Measurements from ENCODE around the gene MAGEA11.
"Not testable (repeated sequence)": the region's sequence is repeated elsewhere in the genome, so short reads cannot be mapped to it uniquely, and the experiment has no call there.

MAGEA11 gene

GRCh38 chrX:149711545-149712236 lies at the start of gene MAGEA11:
Gene MAGEA11, plus strand, starts transcription at chrX:149712060. Its CDS starts 1,100 bp downstream, at chrX:149713160.
- DNase-seq: no peak

GRCh38 chrX:149675088-149675487 lies 36.8 kb upstream of the MAGEA11 start:
- not testable (repeated sequence) for DNase-seq

- DNase-seq: not testable (repeated sequence)
These were observed 36.3 kb upstream of the MAGEA11 start for GRCh38 chrX:149675554-149675953.

- not testable (repeated sequence) for DNase-seq
These were observed 32.6 kb upstream of the MAGEA11 start for GRCh38 chrX:149679164-149679678.

- no peak for DNase-seq
These were observed 30.7 kb upstream of the MAGEA11 start for GRCh38 chrX:149681182-149681581.

- DNase-seq: no peak
These were observed 29.8 kb upstream of the MAGEA11 start for GRCh38 chrX:149682031-149682430.

GRCh38 chrX:149682956-149683947 lies 28.6 kb upstream of the MAGEA11 start:
- DNase-seq: no peak

- DNase-seq: no peak
These were observed 27.7 kb upstream of the MAGEA11 start for GRCh38 chrX:149683966-149684730.

GRCh38 chrX:149687991-149688390 lies 23.9 kb upstream of the MAGEA11 start:
- no peak for DNase-seq

GRCh38 chrX:149688552-149688951 lies 23.3 kb upstream of the MAGEA11 start:
- no peak for DNase-seq

- no peak for DNase-seq
These were observed 20.1 kb upstream of the MAGEA11 start for GRCh38 chrX:149691794-149692193.

GRCh38 chrX:149692686-149693272 lies 19.1 kb upstream of the MAGEA11 start:
- DNase-seq: not testable (repeated sequence)

- no peak for DNase-seq
These were observed 12.1 kb upstream of the MAGEA11 start for GRCh38 chrX:149699761-149700160.

GRCh38 chrX:149704664-149705063 lies 7.2 kb upstream of the MAGEA11 start:
- DNase-seq: no peak

- DNase-seq: no peak
These were observed 4.5 kb upstream of the MAGEA11 start for GRCh38 chrX:149707147-149707901.

GRCh38 chrX:149712831-149713230 lies 971 bp downstream of the MAGEA11 start:
- DNase-seq: no peak

GRCh38 chrX:149713279-149714050 lies 1.6 kb downstream of the MAGEA11 start:
- no peak for DNase-seq

GRCh38 chrX:149715468-149715867 lies 3.6 kb downstream of the MAGEA11 start:
- DNase-seq: no peak

- no peak for DNase-seq
These were observed 4.8 kb downstream of the MAGEA11 start for GRCh38 chrX:149716632-149717031.

- no peak for DNase-seq
These were observed 5.9 kb downstream of the MAGEA11 start for GRCh38 chrX:149717803-149718202.

GRCh38 chrX:149718757-149719156 lies 6.9 kb downstream of the MAGEA11 start:
- no peak for DNase-seq

All from right hindlimb (tissue), 1 donor.